ENCODE results near the gene PLAAT2. TPM values are rescaled to one million over a fixed set of nuclear protein-coding genes. Genes with fewer than 3 reads are reported as not detected.

Gene PLAAT2
- total RNA-seq, 1 experiment from 2014 or later, result 13.6 TPM

- Histone ChIP-seq H3K9me3 (ENCODE audit: insufficient read depth, low read depth) (peaks cover 3% of the 10 kb centered on the region), H3K4me2 (no peak overlapping the region), H3K79me2 (ENCODE audit: low read depth) (no peaks in the 10 kb centered on the region), H3K27ac (no peak overlapping the region), H3K9me2 (ENCODE audit: insufficient read depth) (no peaks in the 10 kb centered on the region), H3K36me3 (ENCODE audit: low read depth) (no peaks in the 10 kb centered on the region), H3K4me3 (no peak overlapping the region), H3K27me3 (ENCODE audit: insufficient read depth, low read depth) (no peaks in the 10 kb centered on the region), H2AFZ (no peak overlapping the region), H3K4me1 (replicated peaks; ENCODE audit: insufficient read depth) (no peaks in the 10 kb centered on the region), H3F3A (ENCODE audit: insufficient read depth, low read depth) (no peaks in the 10 kb centered on the region), H4K20me1 (ENCODE audit: insufficient read depth) (no peaks in the 10 kb centered on the region)
- no TSS peak for BruUV-seq (replicated peaks)
- no peak for DNase-seq
- no peak for TF ChIP-seq CTCF (conservative IDR thresholded peaks at IDR 0.05)
- no peak for TF ChIP-seq EZH2 (IDR thresholded peaks at IDR 0.05; ENCODE audit: low read depth)
- intact Hi-C loops (cut with micrococcal nuclease; ENCODE audit: unreplicated experiment), result no loop called here
- ChIA-PET CTCF (no interaction called here), POLR2A (ENCODE audit: unreplicated experiment) (no interaction called here)
Observed at GRCh38 chr11:63504933-63505586, 58.1 kb downstream of the PLAAT2 start.

GRCh38 chr11:63504054-63504453, 59.1 kb downstream of the PLAAT2 start:
- H3K79me2 ChIP-seq (ENCODE audit: low read depth), result no peaks in the 10 kb centered on the region
- no peak for TF ChIP-seq EZH2 (IDR thresholded peaks at IDR 0.05; ENCODE audit: low read depth)
- no peak for TF ChIP-seq CTCF (conservative IDR thresholded peaks at IDR 0.05)
- no peaks in the 10 kb centered on the region for H3K4me1 ChIP-seq (replicated peaks; ENCODE audit: insufficient read depth)
- ChIA-PET CTCF (interaction anchor here (0.6 kb wide), 1 partner anchor 160 kb away, joined by 8 read pairs; no protein-coding TSS in a partner anchor), POLR2A (ENCODE audit: unreplicated experiment) (no interaction called here)
- H2AFZ ChIP-seq, result no peak overlapping the region
- no TSS peak for BruUV-seq (replicated peaks)
- no peaks in the 10 kb centered on the region for H3K27me3 ChIP-seq (ENCODE audit: insufficient read depth, low read depth)
- no peak overlapping the region for H3K27ac ChIP-seq
- no peak overlapping the region for H3K4me3 ChIP-seq
- no peaks in the 10 kb centered on the region for H4K20me1 ChIP-seq (ENCODE audit: insufficient read depth)
- DNase-seq, result no peak
- H3F3A ChIP-seq (ENCODE audit: insufficient read depth, low read depth), result no peaks in the 10 kb centered on the region
- H3K4me2 ChIP-seq, result no peak overlapping the region
- intact Hi-C loops (cut with micrococcal nuclease; ENCODE audit: unreplicated experiment), result no loop called here
- no peaks in the 10 kb centered on the region for H3K36me3 ChIP-seq (ENCODE audit: low read depth)
- H3K9me2 ChIP-seq (ENCODE audit: insufficient read depth), result no peaks in the 10 kb centered on the region
- H3K9me3 ChIP-seq (ENCODE audit: insufficient read depth, low read depth), result peaks cover 11% of the 10 kb centered on the region

GRCh38 chr11:63503492-63503891, 59.7 kb downstream of the PLAAT2 start:
- no peaks in the 10 kb centered on the region for H3F3A ChIP-seq (ENCODE audit: insufficient read depth, low read depth)
- H3K4me2 ChIP-seq, result no peak overlapping the region
- POLR2A ChIA-PET (ENCODE audit: unreplicated experiment), result no interaction called here
- H3K4me3 ChIP-seq, result no peak overlapping the region
- no peaks in the 10 kb centered on the region for H3K79me2 ChIP-seq (ENCODE audit: low read depth)
- CTCF ChIA-PET, result no interaction called here
- H3K9me2 ChIP-seq (ENCODE audit: insufficient read depth), result no peaks in the 10 kb centered on the region
- H3K9me3 ChIP-seq (ENCODE audit: insufficient read depth, low read depth), result peaks cover 14% of the 10 kb centered on the region
- intact Hi-C loops (cut with micrococcal nuclease; ENCODE audit: unreplicated experiment), result no loop called here
- H3K36me3 ChIP-seq (ENCODE audit: low read depth), result no peaks in the 10 kb centered on the region
- no peak overlapping the region for H2AFZ ChIP-seq
- BruUV-seq (replicated peaks), result no TSS peak
- H4K20me1 ChIP-seq (ENCODE audit: insufficient read depth), result no peaks in the 10 kb centered on the region
- TF ChIP-seq CTCF (conservative IDR thresholded peaks at IDR 0.05), result no peak
- no peak for TF ChIP-seq EZH2 (IDR thresholded peaks at IDR 0.05; ENCODE audit: low read depth)
- no peak for DNase-seq
- H3K27ac ChIP-seq, result no peak overlapping the region
- no peaks in the 10 kb centered on the region for H3K27me3 ChIP-seq (ENCODE audit: insufficient read depth, low read depth)
- no peaks in the 10 kb centered on the region for H3K4me1 ChIP-seq (replicated peaks; ENCODE audit: insufficient read depth)

Other genes starting within 250 kb of the PLAAT2 start
- gene SLC22A9, start 193.6 kb downstream of the PLAAT2 start, total RNA-seq (2021), result not detected in 2 replicates
- not detected in 2 replicates for gene PLAAT5, start 72.2 kb downstream of the PLAAT2 start, total RNA-seq (2021)
- not detected in 2 replicates for gene LGALS12, start 57.3 kb downstream of the PLAAT2 start, total RNA-seq (2021)
- gene PLAAT4, start 26.6 kb downstream of the PLAAT2 start, total RNA-seq (2021), result 64.6 and 99.9 TPM in 2 replicates
- 240 and 266 TPM in 2 replicates for gene PLAAT3, start 51.1 kb upstream of the PLAAT2 start, total RNA-seq (2021)
- gene ATL3, start 108.0 kb upstream of the PLAAT2 start, total RNA-seq (2021), result 78.5 and 98.3 TPM in 2 replicates
- gene RTN3, start 118.1 kb upstream of the PLAAT2 start, total RNA-seq (2021), result 220 and 279 TPM in 2 replicates
- gene ZFTA, start 205.4 kb upstream of the PLAAT2 start, total RNA-seq (2021), result 16.6 and 19.3 TPM in 2 replicates